ENCODE data around the gene SEMA4D.
"Not testable (repeated sequence)": the region's sequence is repeated elsewhere in the genome, so short reads cannot be mapped to it uniquely, and the experiment has no call there.

SEMA4D gene

DNA sequence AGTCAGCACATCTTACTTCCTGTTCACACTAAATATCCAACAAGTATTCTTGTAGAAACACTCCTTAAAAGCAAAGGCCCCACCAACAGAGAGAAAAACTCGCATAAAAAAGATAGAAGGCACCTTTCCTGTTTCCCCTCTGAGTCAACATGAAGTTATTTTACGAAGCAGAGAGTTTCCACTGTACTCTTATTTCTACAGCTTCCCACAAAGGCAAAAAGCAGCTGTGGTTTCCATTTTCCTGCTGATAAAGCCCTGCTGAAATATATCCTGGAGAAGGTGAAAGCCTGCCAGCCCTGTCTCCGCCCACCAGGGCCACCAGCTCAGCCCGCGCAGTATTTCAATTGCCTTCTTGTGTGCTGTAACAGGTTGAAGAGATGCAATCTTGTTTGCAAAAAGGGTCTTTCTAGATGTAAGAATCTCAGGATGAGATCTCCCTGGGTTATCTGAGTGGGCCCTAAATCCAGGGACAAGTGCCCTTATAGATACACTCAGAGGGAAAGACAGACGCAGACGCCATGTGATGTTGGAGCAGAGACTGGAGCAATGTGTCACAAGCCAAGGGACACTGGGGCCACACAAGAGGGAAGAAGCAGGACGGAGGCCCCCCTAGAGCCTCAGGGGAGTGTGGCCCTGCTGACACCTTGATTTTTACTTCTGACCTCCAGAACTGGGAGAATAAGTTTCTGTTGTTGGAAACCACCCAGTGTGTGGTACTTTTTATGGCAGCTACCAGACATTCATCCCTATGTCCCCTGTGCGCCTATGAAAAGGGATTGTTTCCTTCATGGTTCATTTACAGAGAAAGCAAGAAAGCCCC is 19.9 kb downstream of the SEMA4D start:
- TF ChIP-seq, protein P1, sequence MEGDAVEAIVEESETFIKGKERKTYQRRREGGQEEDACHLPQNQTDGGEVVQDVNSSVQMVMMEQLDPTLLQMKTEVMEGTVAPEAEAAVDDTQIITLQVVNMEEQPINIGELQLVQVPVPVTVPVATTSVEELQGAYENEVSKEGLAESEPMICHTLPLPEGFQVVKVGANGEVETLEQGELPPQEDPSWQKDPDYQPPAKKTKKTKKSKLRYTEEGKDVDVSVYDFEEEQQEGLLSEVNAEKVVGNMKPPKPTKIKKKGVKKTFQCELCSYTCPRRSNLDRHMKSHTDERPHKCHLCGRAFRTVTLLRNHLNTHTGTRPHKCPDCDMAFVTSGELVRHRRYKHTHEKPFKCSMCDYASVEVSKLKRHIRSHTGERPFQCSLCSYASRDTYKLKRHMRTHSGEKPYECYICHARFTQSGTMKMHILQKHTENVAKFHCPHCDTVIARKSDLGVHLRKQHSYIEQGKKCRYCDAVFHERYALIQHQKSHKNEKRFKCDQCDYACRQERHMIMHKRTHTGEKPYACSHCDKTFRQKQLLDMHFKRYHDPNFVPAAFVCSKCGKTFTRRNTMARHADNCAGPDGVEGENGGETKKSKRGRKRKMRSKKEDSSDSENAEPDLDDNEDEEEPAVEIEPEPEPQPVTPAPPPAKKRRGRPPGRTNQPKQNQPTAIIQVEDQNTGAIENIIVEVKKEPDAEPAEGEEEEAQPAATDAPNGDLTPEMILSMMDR (IDR thresholded peaks at IDR 0.05; ENCODE audit: control extremely low read depth, extremely low read depth, low read depth, missing control alignments), result no peak
- CTCF ChIA-PET, result interaction anchor here (0.7 to 1.6 kb wide), 5 partner anchors 8 to 71 kb away, joined by 3 to 4 read pairs (median 4); no protein-coding TSS in a partner anchor
- POLR2A ChIA-PET, result no interaction called here
- DNase-seq (ENCODE audit: extremely low spot score), result no peak

DNA sequence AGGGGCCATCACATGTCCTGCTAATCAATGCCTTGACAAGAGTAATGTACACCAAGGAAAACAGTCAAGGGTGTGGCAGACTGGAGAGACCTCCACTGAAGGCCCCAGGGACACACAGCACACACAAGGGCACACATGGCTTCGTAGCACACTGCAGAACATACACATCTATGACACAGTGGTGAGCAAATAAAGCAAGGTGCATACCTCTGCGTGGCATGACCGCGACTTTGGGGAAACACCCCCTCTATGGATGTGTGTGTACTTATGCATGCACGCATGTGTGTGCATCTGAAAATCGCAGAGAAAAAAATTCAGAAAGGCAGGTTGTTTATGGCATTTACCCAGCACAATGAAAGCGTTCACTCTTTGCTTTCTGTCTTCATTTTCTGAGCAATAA is 20.5 kb downstream of the SEMA4D start:
- ChIA-PET CTCF (interaction anchor here (0.7 to 1.6 kb wide), 3 partner anchors 9 to 71 kb away, joined by 3 to 4 read pairs (median 4); no protein-coding TSS in a partner anchor), POLR2A (no interaction called here)
- no peak for DNase-seq (ENCODE audit: extremely low spot score)
- TF ChIP-seq, protein P1 (IDR thresholded peaks at IDR 0.05; ENCODE audit: control extremely low read depth, extremely low read depth, low read depth, missing control alignments), result no peak

DNA sequence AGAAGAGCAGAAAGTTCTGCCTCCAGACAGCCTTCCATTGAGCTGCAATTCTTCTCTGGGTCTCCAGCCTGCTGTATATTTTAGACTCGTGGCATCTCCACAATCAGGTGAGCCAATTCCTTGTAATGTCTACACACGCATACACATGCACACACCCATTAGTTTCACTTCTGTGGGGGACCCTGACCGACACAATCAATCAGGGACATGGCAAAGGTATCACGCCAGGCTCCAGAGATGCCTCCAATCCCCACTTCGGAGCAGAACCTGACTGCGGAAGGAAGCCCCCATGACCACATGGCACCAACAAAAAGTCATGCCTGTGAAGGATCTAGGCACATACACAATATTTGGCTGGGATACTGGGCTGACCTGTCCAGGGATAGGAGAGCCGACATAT is 21.4 kb downstream of the SEMA4D start:
- ChIA-PET POLR2A (no interaction called here), CTCF (interaction anchor here (1.6 to 2.4 kb wide), 3 partner anchors 8 to 72 kb away, joined by 4 to 9 read pairs (median 4); no protein-coding TSS in a partner anchor)
- TF ChIP-seq, protein P1 (IDR thresholded peaks at IDR 0.05; ENCODE audit: control extremely low read depth, extremely low read depth, low read depth, missing control alignments), result no peak
- no peak for DNase-seq (ENCODE audit: extremely low spot score)

DNA sequence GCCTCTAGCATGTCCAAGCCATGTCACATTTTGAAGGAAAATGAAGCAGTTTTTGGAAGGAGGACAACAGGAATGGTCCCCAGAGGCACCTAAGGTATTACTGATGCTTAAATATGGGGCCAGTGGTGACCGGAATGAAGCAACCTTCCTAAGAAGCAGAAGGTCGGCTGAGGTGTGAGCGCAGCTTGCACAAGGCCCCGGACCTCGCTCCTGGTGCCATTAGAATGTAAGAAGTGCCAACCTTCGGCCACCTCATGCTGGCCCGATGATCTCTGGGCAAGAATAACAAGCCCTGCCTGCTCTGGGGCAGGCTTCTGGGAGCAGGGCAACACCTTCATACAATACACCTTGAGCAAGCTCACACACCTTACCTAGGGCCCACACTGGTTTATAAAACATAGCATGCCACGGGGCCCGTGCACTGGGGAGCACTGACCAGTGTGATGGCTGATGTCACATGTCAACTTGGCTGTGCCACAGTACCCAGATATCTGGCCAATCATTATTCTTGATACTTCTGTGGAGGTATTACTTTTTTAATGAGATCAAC is 21.9 kb downstream of the SEMA4D start:
- no peak for DNase-seq (ENCODE audit: extremely low spot score)
- TF ChIP-seq, protein P1 (IDR thresholded peaks at IDR 0.05; ENCODE audit: control extremely low read depth, extremely low read depth, low read depth, missing control alignments), result no peak
- POLR2A ChIA-PET, result no interaction called here
- CTCF ChIA-PET, result interaction anchor here (1.7 to 2.6 kb wide), 3 partner anchors 8 to 73 kb away, joined by 4 to 9 read pairs (median 8); no protein-coding TSS in a partner anchor

DNA sequence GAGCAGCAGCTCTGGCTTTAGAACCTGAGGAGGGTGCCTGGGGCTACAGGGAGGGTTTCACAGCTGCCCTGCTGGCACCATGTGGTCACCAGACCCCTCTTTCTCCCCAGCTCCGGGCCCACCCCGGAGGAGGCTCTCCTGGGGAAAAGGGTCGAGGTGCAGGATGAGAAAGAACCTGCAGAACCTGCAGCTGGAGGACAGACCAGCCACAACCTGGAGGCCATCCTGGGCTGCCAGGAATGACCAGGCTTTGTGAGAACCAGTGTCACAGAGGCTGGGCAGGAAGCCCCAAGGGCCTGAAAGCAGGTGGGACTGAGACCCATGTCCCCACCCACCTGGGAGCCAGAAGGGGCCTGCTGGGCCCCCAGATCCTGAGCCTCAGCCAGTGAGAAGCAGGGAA is 23.0 kb downstream of the SEMA4D start:
- CTCF ChIA-PET, result interaction anchor here (1.2 to 2.6 kb wide), 4 partner anchors 9 to 74 kb away, joined by 3 to 9 read pairs (median 6); no protein-coding TSS in a partner anchor
- POLR2A ChIA-PET, result no interaction called here
- TF ChIP-seq, protein P1 (IDR thresholded peaks at IDR 0.05; ENCODE audit: control extremely low read depth, extremely low read depth, low read depth, missing control alignments), result no peak
- DNase-seq (ENCODE audit: extremely low spot score), result no peak

DNA sequence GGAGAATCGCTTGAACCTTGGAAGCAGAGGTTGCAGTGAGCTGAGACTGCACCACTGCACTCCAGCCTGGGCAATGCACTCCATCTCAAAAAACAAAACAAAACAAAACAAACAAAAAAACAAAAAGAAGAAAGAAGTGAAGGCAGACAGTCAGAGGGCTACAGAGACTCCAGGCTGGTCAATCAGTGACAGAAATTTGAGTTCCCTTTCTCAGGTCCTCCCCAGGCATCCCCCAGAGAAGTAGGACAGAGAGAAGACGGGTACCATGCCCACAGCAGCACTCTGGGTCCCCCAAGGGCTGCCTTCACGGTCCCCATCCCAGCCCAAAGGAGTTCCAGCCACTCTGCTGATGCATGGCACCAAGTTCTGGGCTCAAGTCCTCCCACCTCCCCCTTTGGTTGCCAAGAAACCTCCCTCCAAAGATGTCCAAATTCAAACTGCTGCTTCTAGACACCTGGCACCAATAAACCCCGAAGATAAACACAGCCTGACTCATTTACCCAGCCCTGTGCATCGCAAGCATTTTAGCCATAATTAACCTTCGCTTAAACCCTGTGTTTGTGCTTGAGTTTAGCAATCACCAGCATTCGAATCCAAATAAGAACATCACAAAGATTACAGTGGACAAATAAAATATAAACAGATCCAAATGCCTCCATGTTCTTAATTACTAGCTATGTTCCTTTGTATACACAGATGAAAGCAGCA is 24.0 kb downstream of the SEMA4D start:
- POLR2A ChIA-PET, result no interaction called here
- CTCF ChIA-PET, result interaction anchor here (0.8 to 2.6 kb wide), 5 partner anchors 12 to 75 kb away, joined by 3 to 8 read pairs (median 3); no protein-coding TSS in a partner anchor
- no peak for DNase-seq (ENCODE audit: extremely low spot score)
- TF ChIP-seq, protein P1 (IDR thresholded peaks at IDR 0.05; ENCODE audit: control extremely low read depth, extremely low read depth, low read depth, missing control alignments), result no peak

DNA sequence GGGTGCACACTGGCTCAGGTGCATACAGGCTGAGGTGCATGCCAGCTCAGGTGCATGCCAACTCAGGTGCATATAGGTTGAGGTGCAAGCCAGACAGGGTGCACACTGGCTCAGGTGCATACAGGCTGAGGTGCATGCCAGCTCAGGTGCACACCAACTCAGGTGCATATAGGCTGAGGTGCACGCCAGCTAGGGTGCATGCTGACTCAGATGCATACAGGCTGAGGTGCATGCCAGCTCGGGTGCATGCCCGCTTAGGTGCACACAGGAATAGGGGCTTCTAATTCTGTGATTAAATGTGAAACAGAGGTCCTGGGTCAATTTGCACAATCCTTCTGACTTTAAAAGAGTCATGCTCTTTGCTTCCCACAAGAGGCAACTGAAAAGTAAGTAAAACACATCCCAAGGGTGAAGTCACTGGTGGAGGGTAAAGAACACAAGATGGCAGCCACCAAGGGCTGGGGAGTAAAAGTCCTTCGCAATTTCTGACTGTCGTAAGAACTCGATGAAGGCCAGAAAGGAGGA is 26.1 kb downstream of the SEMA4D start:
- ChIA-PET POLR2A (interaction anchor here (0.6 kb wide), 1 partner anchor 8 kb away, joined by 4 read pairs; no protein-coding TSS in a partner anchor), CTCF (interaction anchor here (0.9 to 2.2 kb wide), 7 partner anchors 9 to 77 kb away, joined by 3 to 7 read pairs (median 3); no protein-coding TSS in a partner anchor)
- DNase-seq (ENCODE audit: extremely low spot score), result not testable (repeated sequence)
